ENCODE measurements around the gene SPDYE3.
A peak's percentile ranks its signal among the peaks of the same experiment; 100 is the strongest.
"Not testable (repeated sequence)": the region's sequence is repeated elsewhere in the genome, so short reads cannot be mapped to it uniquely, and the experiment has no call there.

The SPDYE3 gene

GRCh38 chr7:100288258-100288657 is 19.2 kb upstream of the SPDYE3 start:
- DNase-seq (ENCODE audit: low read depth): not testable (repeated sequence)

GRCh38 chr7:100292162-100292561 is 15.3 kb upstream of the SPDYE3 start:
- not testable (repeated sequence) for DNase-seq (ENCODE audit: low read depth)

- not testable (repeated sequence) for DNase-seq (ENCODE audit: low read depth)
These were observed 12.2 kb upstream of the SPDYE3 start for GRCh38 chr7:100295269-100295668.

GRCh38 chr7:100297852-100298631 is 9.5 kb upstream of the SPDYE3 start:
- not testable (repeated sequence) for DNase-seq (ENCODE audit: low read depth)

GRCh38 chr7:100298632-100298895 is 8.9 kb upstream of the SPDYE3 start:
- DNase-seq (ENCODE audit: low read depth): not testable (repeated sequence)

GRCh38 chr7:100304526-100304925 is 3.0 kb upstream of the SPDYE3 start:
- DNase-seq (ENCODE audit: low read depth): not testable (repeated sequence)

- not testable (repeated sequence) for DNase-seq (ENCODE audit: low read depth)
These were observed 10.8 kb downstream of the SPDYE3 start for GRCh38 chr7:100318329-100318728.

- DNase-seq (ENCODE audit: low read depth): not testable (repeated sequence)
These were observed 14.1 kb downstream of the SPDYE3 start for GRCh38 chr7:100321648-100322047.

GRCh38 chr7:100324194-100324593 is 16.7 kb downstream of the SPDYE3 start:
- DNase-seq (ENCODE audit: low read depth): not testable (repeated sequence)

GRCh38 chr7:100325671-100326070 is 18.2 kb downstream of the SPDYE3 start:
- not testable (repeated sequence) for DNase-seq (ENCODE audit: low read depth)

- not testable (repeated sequence) for DNase-seq (ENCODE audit: low read depth)
These were observed 19.4 kb downstream of the SPDYE3 start for GRCh38 chr7:100326914-100327313.

- DNase-seq (ENCODE audit: low read depth): peak; percentile 77
These were observed 28.3 kb downstream of the SPDYE3 start for GRCh38 chr7:100335566-100336466.

- DNase-seq (ENCODE audit: low read depth): not testable (repeated sequence)
These were observed 30.7 kb downstream of the SPDYE3 start for GRCh38 chr7:100338083-100338696.

GRCh38 chr7:100341286-100341685 is 33.8 kb downstream of the SPDYE3 start:
- DNase-seq (ENCODE audit: low read depth): not testable (repeated sequence)

GRCh38 chr7:100342765-100343164 is 35.3 kb downstream of the SPDYE3 start:
- no peak for DNase-seq (ENCODE audit: low read depth)

GRCh38 chr7:100344124-100344559 is 36.6 kb downstream of the SPDYE3 start:
- not testable (repeated sequence) for DNase-seq (ENCODE audit: low read depth)

GRCh38 chr7:100344560-100345287 is 37.2 kb downstream of the SPDYE3 start:
- DNase-seq (ENCODE audit: low read depth): peak; percentile 61

GRCh38 chr7:100345288-100345672 is 37.8 kb downstream of the SPDYE3 start:
- peak; percentile 48 for DNase-seq (ENCODE audit: low read depth)

- DNase-seq (ENCODE audit: low read depth): no peak
These were observed 39.4 kb downstream of the SPDYE3 start for GRCh38 chr7:100346921-100347320.

GRCh38 chr7:100348805-100349204 is 41.3 kb downstream of the SPDYE3 start:
- no peak for DNase-seq (ENCODE audit: low read depth)

GRCh38 chr7:100349757-100350156 is 42.3 kb downstream of the SPDYE3 start:
- no peak for DNase-seq (ENCODE audit: low read depth)

- DNase-seq (ENCODE audit: low read depth): no peak
These were observed 44.2 kb downstream of the SPDYE3 start for GRCh38 chr7:100351657-100352058.

All from activated T-helper 1 cell treated with Interleukin-2 at 50 U/mL for 16 hours (primary cell).